GM12878 (cell line): ENCODE data around the gene MAPK9.

Experiments used
- BMI1 ChIP-seq: fragments of 450-650 bp; IDR thresholded peaks from 2 replicates; pipeline ENCODE4 v1.6.1; 2016; ENCODE audit warnings: mild to moderate bottlenecking, moderate library complexity, borderline replicate concordance
- EED ChIP-seq: sonication (generic); IDR thresholded peaks from 2 replicates; pipeline ENCODE4 v1.6.1; 2016; ENCODE audit warnings: antibody characterized with exemption, low read depth
- EGR1 ChIP-seq, 2 experiments: IDR thresholded peaks; 1 replicate in 1 of 2; 2 replicates in 1 of 2; pipeline ENCODE4 v1.6.1; 2011 to 2012; ENCODE audit warnings: low read depth in 2 of 2, low read length in 2 of 2, borderline replicate concordance in 1 of 2, mild to moderate bottlenecking in 1 of 2, moderate library complexity in 1 of 2
- NR2C2 ChIP-seq: IDR thresholded peaks from 2 replicates; pipeline ENCODE4 v1.6.1; 2011; ENCODE audit warnings: borderline replicate concordance, low read depth; ENCODE audit not compliant: control insufficient read depth, insufficient read length
- POLR2A ChIP-seq: IDR thresholded peaks from 2 replicates; pipeline ENCODE4 v1.6.1; 2011; ENCODE audit warnings: low read depth, mild to moderate bottlenecking, low read length
- POLR2AphosphoS5 ChIP-seq: IDR thresholded peaks from 2 replicates; pipeline ENCODE4 v1.6.1; 2011; ENCODE audit warnings: mild to moderate bottlenecking, low read length, inconsistent platforms
- RAD21 ChIP-seq: IDR thresholded peaks from 2 replicates; pipeline ENCODE4 v1.6.1; 2011; ENCODE audit warnings: mild to moderate bottlenecking, low read depth, low read length, moderate library complexity; ENCODE audit not compliant: insufficient read depth
- SUPT20H ChIP-seq: IDR thresholded peaks from 2 replicates; pipeline ENCODE4 v1.6.1; 2011; ENCODE audit warnings: low read depth, mild to moderate bottlenecking, low read length, moderate library complexity, borderline replicate concordance; ENCODE audit not compliant: control insufficient read depth
- TAF1 ChIP-seq: IDR thresholded peaks from 2 replicates; pipeline ENCODE4 v1.6.1; 2011; ENCODE audit warnings: mild to moderate bottlenecking, low read depth, low read length, borderline replicate concordance
- TCF12 ChIP-seq: IDR thresholded peaks from 2 replicates; pipeline ENCODE4 v1.6.1; 2011; ENCODE audit warnings: low read depth, mild to moderate bottlenecking, low read length
- YY1 ChIP-seq: IDR thresholded peaks from 2 replicates; pipeline ENCODE4 v1.6.1; 2011; ENCODE audit warnings: low read depth, mild to moderate bottlenecking, low read length
- TF ChIP-seq, protein P1 (sequence below), 3 experiments: IDR thresholded peaks in 2 of 3; conservative IDR thresholded peaks in 1 of 3; 2 replicates each; pipeline ENCODE4 v1.5.1; 2011; ENCODE audit warnings: low read depth in 3 of 3, low read length in 3 of 3, mild to moderate bottlenecking in 3 of 3, control low read depth in 2 of 3, moderate library complexity in 2 of 3, inconsistent platforms in 1 of 3, mixed read lengths in 1 of 3; ENCODE audit not compliant: control insufficient read depth in 2 of 3, insufficient read depth in 1 of 3; ENCODE audit errors: extremely low read depth in 1 of 3

GRCh38 chr5:180304016-180304292 is 12.1 kb upstream of the MAPK9 start:
- TF ChIP-seq BMI1 = no peak
- no peak for TF ChIP-seq EGR1 (IDR thresholded peaks at IDR 0.05; ENCODE audit: borderline replicate concordance in 1 of 2, low read depth in 2 of 2, low read length in 2 of 2)
- no peak for TF ChIP-seq YY1
- TF ChIP-seq, protein P1, sequence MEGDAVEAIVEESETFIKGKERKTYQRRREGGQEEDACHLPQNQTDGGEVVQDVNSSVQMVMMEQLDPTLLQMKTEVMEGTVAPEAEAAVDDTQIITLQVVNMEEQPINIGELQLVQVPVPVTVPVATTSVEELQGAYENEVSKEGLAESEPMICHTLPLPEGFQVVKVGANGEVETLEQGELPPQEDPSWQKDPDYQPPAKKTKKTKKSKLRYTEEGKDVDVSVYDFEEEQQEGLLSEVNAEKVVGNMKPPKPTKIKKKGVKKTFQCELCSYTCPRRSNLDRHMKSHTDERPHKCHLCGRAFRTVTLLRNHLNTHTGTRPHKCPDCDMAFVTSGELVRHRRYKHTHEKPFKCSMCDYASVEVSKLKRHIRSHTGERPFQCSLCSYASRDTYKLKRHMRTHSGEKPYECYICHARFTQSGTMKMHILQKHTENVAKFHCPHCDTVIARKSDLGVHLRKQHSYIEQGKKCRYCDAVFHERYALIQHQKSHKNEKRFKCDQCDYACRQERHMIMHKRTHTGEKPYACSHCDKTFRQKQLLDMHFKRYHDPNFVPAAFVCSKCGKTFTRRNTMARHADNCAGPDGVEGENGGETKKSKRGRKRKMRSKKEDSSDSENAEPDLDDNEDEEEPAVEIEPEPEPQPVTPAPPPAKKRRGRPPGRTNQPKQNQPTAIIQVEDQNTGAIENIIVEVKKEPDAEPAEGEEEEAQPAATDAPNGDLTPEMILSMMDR (IDR thresholded peaks at IDR 0.05 in 2 of 3, conservative IDR thresholded peaks at IDR 0.05 in 1 of 3; ENCODE audit: control insufficient read depth in 2 of 3, extremely low read depth in 1 of 3, insufficient read depth in 1 of 3, low read depth in 3 of 3, low read length in 3 of 3) = no peak
- no peak for TF ChIP-seq TAF1
- no peak for TF ChIP-seq POLR2A
- no peak for TF ChIP-seq TCF12
- TF ChIP-seq POLR2AphosphoS5 = no peak
- no peak for TF ChIP-seq NR2C2
- no peak for TF ChIP-seq EED
- TF ChIP-seq RAD21 = no peak
- no peak for TF ChIP-seq SUPT20H
